Retina (tissue), 1 donor: Measurements from ENCODE around the gene STRADA.

ENCODE experiments used
- DNase-seq: peaks from one replicate; pipeline ENCODE4 v3.0.0-alpha.2; 2016

STRADA gene

GRCh38 chr17:63741408-63742173 lies at the start of gene STRADA:
TSS of gene STRADA (minus strand) at chr17:63741799. CDS start at chr17:63728369, 13,430 bp downstream.
- peak; percentile 97 for DNase-seq

GRCh38 chr17:63790057-63790456 lies 48.5 kb upstream of the STRADA start:
- no peak for DNase-seq

- no peak for DNase-seq
These were observed 45.5 kb upstream of the STRADA start for GRCh38 chr17:63786971-63787711.

DNA sequence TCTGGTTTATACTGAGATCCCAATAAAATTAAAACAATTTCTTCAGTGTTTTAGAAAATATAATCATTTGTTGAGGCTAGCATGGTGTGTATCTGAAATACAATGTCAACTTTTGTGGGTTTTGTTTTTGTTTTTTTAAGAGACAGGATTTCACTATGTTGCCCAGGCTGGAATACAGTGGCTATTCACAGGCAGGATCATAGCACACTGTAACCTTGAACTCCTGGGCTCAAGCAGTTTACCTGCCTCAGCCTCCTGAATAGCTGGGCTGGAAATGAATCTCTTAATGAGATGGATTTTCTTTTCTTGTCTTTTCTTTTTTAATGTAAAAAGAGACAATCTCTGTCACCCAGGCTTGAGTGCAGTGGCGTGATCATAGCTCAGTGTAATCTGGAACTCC lies 44.5 kb upstream of the STRADA start:
- no peak for DNase-seq

DNA sequence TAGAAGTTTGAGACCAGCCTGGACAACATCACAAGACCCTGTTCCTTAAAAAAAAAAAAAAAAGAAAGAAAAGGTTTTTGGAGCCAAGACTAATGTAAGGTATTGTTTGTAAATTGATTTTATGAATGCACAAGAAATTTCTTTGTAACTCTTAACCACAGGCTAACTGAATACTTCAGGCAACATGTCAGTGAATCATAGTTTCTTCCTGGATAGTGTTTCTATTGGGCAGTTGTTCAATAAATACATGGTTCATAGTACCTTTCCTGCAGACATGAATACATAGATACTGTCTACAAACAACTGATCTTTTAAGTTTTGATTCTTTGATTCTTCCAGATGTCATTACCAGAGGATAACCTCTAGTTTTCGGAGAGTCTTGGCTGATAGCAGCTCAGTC lies 44.0 kb upstream of the STRADA start:
- no peak for DNase-seq

GRCh38 chr17:63783522-63783921 lies 41.9 kb upstream of the STRADA start:
- no peak for DNase-seq

GRCh38 chr17:63780928-63781327 lies 39.3 kb upstream of the STRADA start:
- no peak for DNase-seq

- DNase-seq, result no peak
These were observed 38.9 kb upstream of the STRADA start for GRCh38 chr17:63780507-63780906.

GRCh38 chr17:63775420-63775819 lies 33.8 kb upstream of the STRADA start:
- no peak for DNase-seq

DNA sequence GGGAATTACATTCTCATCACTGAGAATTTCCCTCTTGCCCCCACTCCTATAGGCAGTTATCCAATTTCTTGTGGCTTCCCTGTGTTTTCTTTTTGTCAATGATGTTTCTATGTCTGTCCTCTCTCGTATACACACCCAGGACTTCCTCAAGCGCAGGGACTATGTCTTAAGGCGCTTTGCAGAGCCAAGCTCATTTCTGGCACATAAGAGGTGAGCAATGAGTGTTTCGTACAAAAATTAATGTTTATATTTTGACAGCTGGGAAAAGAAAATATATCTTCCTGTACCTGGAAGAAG lies 33.3 kb upstream of the STRADA start:
- no peak for DNase-seq

GRCh38 chr17:63774141-63774968 lies 32.8 kb upstream of the STRADA start, which contains the start of gene DDX42:
TSS of gene DDX42 (plus strand) at chr17:63774170. CDS start at chr17:63787050, 12,880 bp downstream.
- DNase-seq, result no peak

GRCh38 chr17:63773272-63774140 lies 31.9 kb upstream of the STRADA start, which contains the start of gene CCDC47:
TSS of gene CCDC47 (minus strand) at chr17:63773597. CDS start at chr17:63766175, 7,422 bp downstream.
- peak; percentile 99 for DNase-seq

GRCh38 chr17:63772801-63773271 lies 31.2 kb upstream of the STRADA start:
- no peak for DNase-seq

- no peak for DNase-seq
These were observed 26.8 kb upstream of the STRADA start for GRCh38 chr17:63768433-63768832.

DNA sequence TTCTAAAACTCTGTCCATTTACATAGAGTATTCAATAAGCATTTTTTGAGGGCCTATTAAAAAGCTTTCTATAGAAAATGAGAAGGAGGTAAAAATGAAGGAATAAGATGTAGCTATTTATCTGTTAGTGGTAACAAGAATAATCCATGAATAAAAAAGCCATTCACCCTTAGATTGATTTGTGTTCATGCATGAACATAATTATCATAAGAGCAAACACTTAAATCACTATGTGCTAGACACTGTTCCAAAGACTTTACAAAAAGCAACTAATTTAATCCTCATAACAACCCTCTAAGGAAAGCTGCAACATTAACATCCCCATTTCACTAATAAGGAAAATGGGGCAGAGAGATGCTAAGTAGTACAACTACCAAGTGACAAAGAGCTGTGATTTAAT lies 25.2 kb upstream of the STRADA start:
- DNase-seq, result no peak

- no peak for DNase-seq
These were observed 23.1 kb upstream of the STRADA start for GRCh38 chr17:63764716-63765115.

- no peak for DNase-seq
These were observed 20.8 kb upstream of the STRADA start for GRCh38 chr17:63762161-63763078.

DNA sequence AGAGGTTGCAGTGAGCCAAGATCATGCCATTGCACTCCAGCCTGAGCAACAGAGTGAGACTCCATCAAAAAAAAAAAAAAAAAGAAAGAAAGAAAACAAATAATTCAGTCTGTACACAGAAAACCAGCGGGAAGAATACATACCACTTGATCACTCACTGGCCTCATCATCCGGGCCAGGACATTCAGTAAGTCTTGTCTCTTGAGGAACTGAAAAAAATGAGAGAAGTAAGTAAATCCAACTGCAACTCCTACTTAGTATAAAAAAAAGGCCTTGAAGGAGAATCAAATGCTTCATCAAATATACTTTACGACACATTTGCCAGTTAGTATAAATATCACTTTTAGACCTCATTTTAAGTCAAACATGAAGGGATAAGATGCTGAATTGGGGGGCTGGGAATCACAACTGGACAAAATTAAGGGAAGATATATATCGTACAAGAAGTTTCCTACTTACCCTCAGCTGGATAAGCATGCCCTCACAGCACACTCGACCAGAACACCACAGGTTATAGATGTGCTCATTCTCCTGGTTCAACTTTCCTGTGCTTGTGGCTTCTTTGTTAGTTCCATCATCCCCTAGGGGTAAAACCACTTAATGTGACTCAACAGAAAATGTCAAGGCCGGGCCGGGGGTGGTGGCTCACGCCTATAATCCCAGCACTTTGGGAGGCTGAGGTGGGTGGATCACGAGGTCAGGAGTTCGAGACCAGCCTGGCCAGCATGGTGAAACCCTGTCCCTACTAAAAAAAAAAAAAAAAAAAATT lies 19.4 kb upstream of the STRADA start:
- DNase-seq, result no peak

DNA sequence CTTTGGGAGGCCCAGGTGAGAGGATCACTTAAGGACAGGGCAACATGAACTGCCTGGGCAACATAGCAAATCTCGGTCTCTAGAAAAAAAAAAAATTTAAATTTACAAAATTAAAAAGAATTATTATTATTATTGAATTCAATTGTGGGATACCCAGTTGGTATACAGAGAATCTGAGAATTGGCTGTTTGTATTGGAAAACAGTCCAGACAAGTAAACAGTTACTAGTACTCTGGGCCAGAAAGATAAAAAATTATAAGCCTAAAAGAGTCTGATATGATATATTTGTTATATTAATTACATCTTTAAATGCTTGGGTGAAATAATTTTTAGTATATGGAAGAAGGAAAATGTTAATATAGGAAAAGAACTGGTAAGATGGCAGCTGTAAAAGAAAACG lies 16.8 kb upstream of the STRADA start:
- DNase-seq, result no peak

DNA sequence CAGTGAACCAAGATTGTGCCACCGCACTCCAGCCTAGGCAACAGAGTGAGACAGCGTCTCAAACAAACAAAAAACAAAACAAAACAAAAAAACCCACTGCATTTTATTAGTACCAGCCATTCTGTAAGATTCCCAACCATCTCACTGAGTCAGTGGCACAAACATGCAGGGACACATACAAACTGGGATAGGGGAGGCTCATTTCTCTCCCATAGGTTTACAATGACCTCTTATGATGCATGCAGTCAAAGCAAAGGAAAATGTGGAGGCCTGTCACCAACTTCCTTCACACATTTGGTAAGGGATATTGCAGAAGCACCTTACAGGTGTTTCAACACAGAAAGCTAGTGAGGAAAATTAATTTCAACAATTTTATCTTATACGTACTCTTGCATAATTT lies 12.4 kb upstream of the STRADA start:
- no peak for DNase-seq
